B cell (primary cell): ENCODE results near the gene GPR21. TPM values are rescaled to one million over a fixed set of nuclear protein-coding genes. Genes with fewer than 3 reads are reported as not detected.
A peak's percentile ranks its signal among the peaks of the same experiment; 100 is the strongest.

ENCODE experiments used
- ATAC-seq: fragments of 200-7000 bp; cut with Tn5 transposase; one replicate; pipeline ENCODE4 v1.10.0; 2021; ENCODE audit warnings: low read depth, mild to moderate bottlenecking, moderate number of reproducible peaks, moderate library complexity
- CTCF ChIA-PET: fragments of 350-600 bp; sonication (Branson Sonifier 250); formaldehyde crosslinking; loops from one replicate; lab custom pipeline; 2021; ENCODE audit warnings: antibody characterized with exemption, inconsistent platforms; lab: Charles Lee
- POLR2A ChIA-PET: fragments of 350-600 bp; sonication (Branson Sonifier 250); formaldehyde crosslinking; loops from one replicate; lab custom pipeline; 2021; ENCODE audit warnings: antibody characterized with exemption; lab: Charles Lee
- DNase-seq: peaks from one replicate; pipeline ENCODE4 v3.0.0; 2013
- H2AFZ ChIP-seq: 2 replicates; pipeline ENCODE4 v1.6.1; 2012; ENCODE audit warnings: mild to moderate bottlenecking, low read depth, low read length; ENCODE audit not compliant: insufficient read depth, poor library complexity, severe bottlenecking
- H3K27ac ChIP-seq, 2 donors: 1 replicate in 1 of 2; 2 replicates in 1 of 2; pipeline ENCODE4 v1.5.1; 2012 to 2013; ENCODE audit warnings: low read length in 2 of 2, mild to moderate bottlenecking in 2 of 2, moderate library complexity in 1 of 2
- H3K27me3 ChIP-seq, 4 experiments: fragments of 200-600 bp in 1 of 4; sonication (generic) in 1 of 4; replicated peaks in 1 of 4; 1 replicate in 2 of 4; 2 replicates in 2 of 4; pipeline versions ENCODE4 v1.6.1 to v1.7.0; 2013 to 2016; ENCODE audit warnings: low read length in 3 of 4, mild to moderate bottlenecking in 2 of 4, mixed read lengths in 1 of 4, moderate library complexity in 1 of 4; ENCODE audit not compliant: insufficient read depth in 4 of 4, control insufficient read depth in 3 of 4; ENCODE audit errors: control extremely low read depth in 1 of 4
- H3K36me3 ChIP-seq, 2 experiments: replicated peaks in 1 of 2; 1 replicate in 1 of 2; 2 replicates in 1 of 2; pipeline versions ENCODE4 v1.6.1 to v1.7.1; 2013; ENCODE audit warnings: low read length in 1 of 2; ENCODE audit not compliant: insufficient read depth in 2 of 2, control insufficient read depth in 1 of 2; ENCODE audit errors: control extremely low read depth in 1 of 2, extremely low read depth in 1 of 2
- H3K4me1 ChIP-seq, 2 donors: fragments of 200-600 bp in 1 of 2; sonication (generic) in 1 of 2; 1 replicate in 1 of 2; 2 replicates in 1 of 2; pipeline versions ENCODE4 v1.5.1 to v1.6.1; 2013 to 2017; ENCODE audit warnings: low read length in 2 of 2; ENCODE audit not compliant: control insufficient read depth in 2 of 2, insufficient read depth in 2 of 2
- H3K4me2 ChIP-seq: replicated peaks from 2 replicates; pipeline ENCODE3; 2012; ENCODE audit warnings: mild to moderate bottlenecking, low read depth, low read length; ENCODE audit not compliant: poor library complexity, severe bottlenecking
- H3K4me3 ChIP-seq, 5 experiments: fragments of 200-600 bp in 1 of 5; sonication (generic) in 1 of 5; 1 replicate in 3 of 5; 2 replicates in 2 of 5; pipeline versions ENCODE4 v1.5.1 to v1.7.0; 2011 to 2016; ENCODE audit warnings: low read length in 4 of 5, mild to moderate bottlenecking in 4 of 5, low read depth in 2 of 5, control low read depth in 1 of 5, moderate library complexity in 1 of 5; ENCODE audit not compliant: insufficient read depth in 1 of 5; ENCODE audit errors: control extremely low read depth in 1 of 5, extremely low read depth in 1 of 5
- H3K79me2 ChIP-seq: fragments of 200-600 bp; sonication (generic); one replicate; pipeline ENCODE4 v1.6.0; 2016; ENCODE audit warnings: low read length; ENCODE audit not compliant: control insufficient read depth, insufficient read depth
- H3K9ac ChIP-seq: fragments of 200-600 bp; sonication (generic); 2 replicates; pipeline ENCODE4 v1.6.1; 2017; ENCODE audit warnings: mild to moderate bottlenecking, low read length, moderate library complexity
- H3K9me3 ChIP-seq, 3 donors: one replicate each; pipeline versions ENCODE4 v1.6.1 to v1.7.1; 2013; ENCODE audit warnings: low read length in 2 of 3; ENCODE audit not compliant: control insufficient read depth in 2 of 3, insufficient read depth in 1 of 3; ENCODE audit errors: control extremely low read depth in 1 of 3
- H4K20me1 ChIP-seq: 2 replicates; pipeline ENCODE4 v1.6.0; 2012; ENCODE audit warnings: mild to moderate bottlenecking, low read length; ENCODE audit not compliant: insufficient read depth, control insufficient read depth, poor library complexity, severe bottlenecking
- H3K27ac Mint-ChIP-seq: one replicate; pipeline ENCODE4 v1.8.0; 2021; ENCODE audit warnings: mixed read lengths
- H3K27me3 Mint-ChIP-seq: one replicate; pipeline ENCODE4 v1.8.0; 2021; ENCODE audit warnings: mixed read lengths
- H3K4me1 Mint-ChIP-seq: one replicate; pipeline ENCODE4 v1.8.0; 2021; ENCODE audit warnings: mixed read lengths
- H3K4me3 Mint-ChIP-seq: one replicate; pipeline ENCODE4 v1.8.0; 2021; ENCODE audit warnings: mixed read lengths
- H3K9me3 Mint-ChIP-seq: one replicate; pipeline ENCODE4 v1.8.0; 2022; ENCODE audit warnings: mixed read lengths; ENCODE audit not compliant: insufficient read depth
- CTCF ChIP-seq: fragments of 200-600 bp; IDR thresholded peaks from one replicate; pipeline ENCODE4 v1.8.0; 2022; ENCODE audit warnings: antibody characterized with exemption, mild to moderate bottlenecking
- EZH2 ChIP-seq: IDR thresholded peaks from 2 replicates; pipeline ENCODE4 v1.6.1; 2012; ENCODE audit warnings: borderline replicate concordance, low read depth, mild to moderate bottlenecking, moderate library complexity, low read length; ENCODE audit not compliant: insufficient read depth, poor library complexity, severe bottlenecking
- WGBS: methylation state at CpG from one replicate; pipeline ENCODE4 v1.1.5; 2013; ENCODE audit warnings: missing lambda C conversion rate; ENCODE audit not compliant: insufficient coverage; 5-methylcytosine and 5-hydroxymethylcytosine counted together
- intact Hi-C: fragments of 100-400 bp; cut with micrococcal nuclease; formaldehyde crosslinking; loops from one replicate; pipeline ENCODE4 v1.10.0; 2022
- polyA plus RNA-seq: library from polyadenylated mRNA; depleted of rRNA; stranded (reverse); fragments of >200 nt; gene quantifications from 2 replicates; pipeline ENCODE4 v1.2.3, GENCODE V29; 2012
- total RNA-seq, 2 donors: library from RNA; stranded (reverse); fragments of 120-200 nt in 1 of 2; gene quantifications; 1 replicate in 1 of 2; 2 replicates in 1 of 2; pipeline versions ENCODE4 v1.2.3 to v1.2.4, GENCODE V29; 2013 to 2022

The GPR21 gene
- total and polyA plus RNA-seq, 2 donors (not counting 1 experiment from before 2014, with no cell fraction given): 0.13 to 2.5 TPM

- no peak overlapping the region for H2AFZ ChIP-seq
- no peaks in the 10 kb centered on the region for H3K27me3 ChIP-seq
- no peak overlapping the region for H3K4me2 ChIP-seq
- no peak overlapping the region for H3K9ac ChIP-seq
- DNase-seq (no peak), ATAC-seq (no peak)
- POLR2A ChIA-PET: interaction anchor here (0.6 kb wide), 1 partner anchor 1454 kb away, joined by 3 read pairs; no protein-coding TSS in a partner anchor
- WGBS: no CpG with 5 or more reads among the region's 2 CpGs
- peaks cover 7% of the 10 kb centered on the region for H3K4me1 Mint-ChIP-seq
- H3K36me3 ChIP-seq: peaks cover 5 to 50% of the 10 kb centered on the region in 2 experiments
- no peaks in the 10 kb centered on the region for H3K9me3 ChIP-seq
- H4K20me1 ChIP-seq: no peaks in the 10 kb centered on the region
- no peaks in the 10 kb centered on the region for H3K79me2 ChIP-seq
- H3K4me1 ChIP-seq: no peaks in the 10 kb centered on the region
- no peaks in the 10 kb centered on the region for H3K9me3 Mint-ChIP-seq
- H3K27ac Mint-ChIP-seq: no peak overlapping the region
- CTCF ChIA-PET: interaction anchor here (0.6 to 2.3 kb wide), 5 partner anchors 14 to 525 kb away, joined by 3 to 9 read pairs (median 4); no protein-coding TSS in a partner anchor
- no peak overlapping the region for H3K4me3 Mint-ChIP-seq
- H3K4me3 ChIP-seq: no peak overlapping the region
- no peaks in the 10 kb centered on the region for H3K27me3 Mint-ChIP-seq
- intact Hi-C loops: loop anchor here (2.0 kb wide), 1 partner anchor 83 kb away; the partner anchor contains the start of gene RC3H2
- H3K27ac ChIP-seq: no peak overlapping the region
- TF ChIP-seq CTCF (no peak), EZH2 (no peak)
Observed at GRCh38 chr9:122988141-122988540, 45.3 kb upstream of the GPR21 start.

GRCh38 chr9:122988920-122989621, 44.4 kb upstream of the GPR21 start:
- Histone ChIP-seq H3K4me3 (no peak overlapping the region), H3K9ac (no peak overlapping the region), H3K4me2 (no peak overlapping the region), H3K79me2 (no peaks in the 10 kb centered on the region), H3K27ac (peak overlapping the region in 1 of 2 donors; percentile 39), H3K27me3 (no peaks in the 10 kb centered on the region), H3K36me3 (peaks cover 5 to 42% of the 10 kb centered on the region in 2 experiments), H3K9me3 (no peaks in the 10 kb centered on the region), H4K20me1 (no peaks in the 10 kb centered on the region), H3K4me1 (no peaks in the 10 kb centered on the region), H2AFZ (no peak overlapping the region)
- TF ChIP-seq EZH2 (no peak), CTCF (no peak)
- intact Hi-C loops: loop anchor here (2.0 kb wide), 1 partner anchor 84 kb away; the partner anchor contains the start of gene RC3H2
- POLR2A ChIA-PET: no interaction called here
- Mint-ChIP-seq H3K27me3 (no peaks in the 10 kb centered on the region), H3K4me3 (no peak overlapping the region), H3K9me3 (no peaks in the 10 kb centered on the region), H3K4me1 (peaks cover 7% of the 10 kb centered on the region), H3K27ac (peak overlapping the region; percentile 16)
- CTCF ChIA-PET: interaction anchor here (0.7 to 2.3 kb wide), 5 partner anchors 9 to 1239 kb away, joined by 3 to 6 read pairs (median 4); no protein-coding TSS in a partner anchor
- no peak for ATAC-seq
- DNase-seq: no peak
- no CpG with 5 or more reads among the region's 8 CpGs for WGBS
